NCI-H774 (cell line): ENCODE results near the gene RNF34.
A peak's percentile ranks its signal among the peaks of the same experiment; 100 is the strongest.

Experiments
- DNase-seq: peaks from one replicate; lab custom pipeline; 2025; lab: John Stamatoyannopoulos, UW

Gene RNF34

DNA sequence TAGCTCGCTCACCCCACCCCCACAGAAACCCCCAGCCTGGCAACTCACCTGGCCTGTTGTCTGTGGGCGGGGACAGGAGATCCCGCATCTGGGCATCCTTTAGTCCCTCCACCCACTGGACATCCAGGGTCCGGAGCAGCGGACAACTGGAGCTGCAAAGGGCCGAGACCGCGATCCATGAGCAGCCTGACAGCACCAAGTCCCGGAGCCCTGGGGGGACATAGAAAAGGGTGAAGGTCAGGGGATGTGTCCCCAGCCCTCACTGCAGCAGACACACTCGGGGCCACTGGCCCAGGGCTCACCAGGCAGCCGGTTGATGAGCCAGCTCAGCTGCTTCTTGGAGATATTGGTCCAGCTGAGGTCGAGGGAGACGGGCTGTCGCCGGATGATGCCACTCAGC is 40.9 kb downstream of the RNF34 start:
- DNase-seq: no peak

DNA sequence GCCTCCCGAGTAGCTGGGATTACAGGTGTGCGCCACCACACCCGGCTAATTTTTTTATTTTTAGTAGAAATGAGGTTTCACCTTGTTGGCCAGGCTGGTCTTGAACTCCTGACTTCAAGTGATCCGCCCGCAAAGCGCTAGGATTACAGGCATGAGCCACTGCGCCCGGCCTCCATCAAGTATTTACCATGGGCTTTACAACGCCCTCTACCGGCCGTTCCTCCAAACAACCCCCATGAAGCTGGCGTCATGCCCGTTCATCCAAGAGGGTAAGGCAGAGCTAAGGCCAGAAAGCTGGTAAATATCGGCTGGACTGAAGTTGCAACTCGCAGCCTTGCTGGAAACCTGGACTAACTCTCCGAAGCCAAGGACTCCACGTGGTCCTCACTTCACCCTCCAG is 41.6 kb downstream of the RNF34 start:
- DNase-seq: no peak

DNA sequence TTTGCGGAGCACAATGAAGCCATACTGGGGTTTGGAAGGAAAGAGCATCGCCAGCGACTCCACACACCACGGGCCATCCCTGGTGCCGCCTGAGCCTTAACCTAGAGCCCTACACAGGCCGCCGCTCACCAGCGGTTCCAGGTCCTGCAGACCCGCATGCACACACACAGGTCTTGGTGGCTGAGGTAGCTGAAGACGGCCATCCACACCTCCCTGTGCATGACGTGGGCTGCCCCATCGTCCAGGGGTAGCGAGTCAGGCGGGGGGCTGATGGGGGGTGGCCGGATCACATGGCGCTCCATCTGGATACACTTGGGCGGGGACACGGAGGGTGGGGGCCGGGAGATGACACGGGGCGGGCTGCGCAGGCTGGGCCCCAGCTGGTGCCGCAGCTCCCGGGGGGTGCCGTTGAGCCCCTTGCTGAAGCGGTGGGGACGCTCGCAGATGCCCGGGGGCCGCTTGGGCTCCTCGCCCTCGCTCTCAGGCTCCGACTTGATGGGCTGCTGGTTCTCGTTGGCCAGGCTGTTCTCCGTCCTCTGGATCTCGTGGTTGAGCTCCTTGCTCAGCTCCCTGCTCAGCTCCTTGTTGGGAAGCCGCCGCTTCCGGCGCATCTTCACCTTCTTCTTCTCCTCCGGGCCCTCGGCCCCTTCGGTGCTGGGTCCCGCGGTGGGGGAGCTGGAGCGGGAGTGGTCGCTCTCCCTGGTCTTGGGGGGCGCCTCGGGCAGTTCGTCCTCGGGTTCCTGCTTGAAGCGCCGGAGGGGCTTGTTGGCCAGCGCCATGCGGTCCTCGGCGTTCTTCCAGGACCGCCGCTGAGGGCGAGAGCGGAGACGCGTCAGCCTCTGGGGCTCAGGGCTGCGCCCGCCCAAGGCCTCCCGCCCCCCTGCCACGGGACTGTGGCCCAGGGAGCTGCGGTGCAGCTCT is 42.4 kb downstream of the RNF34 start:
- no peak for DNase-seq

DNA sequence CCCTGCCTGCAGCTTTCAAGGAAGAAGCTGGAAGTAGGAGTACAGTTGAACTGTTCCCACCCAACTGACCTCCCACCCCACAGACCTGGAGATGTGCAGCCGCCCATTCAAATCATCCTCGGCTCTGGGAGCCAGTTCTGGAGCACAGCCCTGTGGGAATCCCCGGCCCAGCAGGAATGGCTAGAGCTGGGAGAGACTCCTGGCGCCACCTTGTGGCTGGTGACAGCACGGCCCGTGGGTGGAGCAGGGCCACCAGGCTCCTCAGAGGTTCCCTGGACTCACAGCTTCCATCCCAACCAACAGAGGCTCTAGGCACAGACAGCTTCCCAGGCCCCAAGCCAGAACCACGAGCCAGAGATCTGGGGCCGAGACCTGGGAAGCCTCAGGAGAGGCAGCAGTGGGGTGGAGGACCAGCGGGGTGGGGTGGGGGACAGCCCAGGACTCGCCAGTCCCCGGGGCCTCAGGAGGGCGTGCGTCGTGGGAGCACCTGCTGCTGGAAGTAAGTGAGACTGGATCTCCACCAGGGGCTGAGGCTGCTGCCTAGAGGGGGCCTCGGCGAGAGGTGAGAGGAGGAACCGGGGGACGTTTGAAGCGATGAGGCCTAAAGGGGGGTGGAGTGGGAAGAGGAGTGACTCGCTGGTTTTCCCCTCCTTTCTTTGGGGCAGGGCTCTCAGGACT is 43.4 kb downstream of the RNF34 start:
- peak; percentile 73 for DNase-seq

DNA sequence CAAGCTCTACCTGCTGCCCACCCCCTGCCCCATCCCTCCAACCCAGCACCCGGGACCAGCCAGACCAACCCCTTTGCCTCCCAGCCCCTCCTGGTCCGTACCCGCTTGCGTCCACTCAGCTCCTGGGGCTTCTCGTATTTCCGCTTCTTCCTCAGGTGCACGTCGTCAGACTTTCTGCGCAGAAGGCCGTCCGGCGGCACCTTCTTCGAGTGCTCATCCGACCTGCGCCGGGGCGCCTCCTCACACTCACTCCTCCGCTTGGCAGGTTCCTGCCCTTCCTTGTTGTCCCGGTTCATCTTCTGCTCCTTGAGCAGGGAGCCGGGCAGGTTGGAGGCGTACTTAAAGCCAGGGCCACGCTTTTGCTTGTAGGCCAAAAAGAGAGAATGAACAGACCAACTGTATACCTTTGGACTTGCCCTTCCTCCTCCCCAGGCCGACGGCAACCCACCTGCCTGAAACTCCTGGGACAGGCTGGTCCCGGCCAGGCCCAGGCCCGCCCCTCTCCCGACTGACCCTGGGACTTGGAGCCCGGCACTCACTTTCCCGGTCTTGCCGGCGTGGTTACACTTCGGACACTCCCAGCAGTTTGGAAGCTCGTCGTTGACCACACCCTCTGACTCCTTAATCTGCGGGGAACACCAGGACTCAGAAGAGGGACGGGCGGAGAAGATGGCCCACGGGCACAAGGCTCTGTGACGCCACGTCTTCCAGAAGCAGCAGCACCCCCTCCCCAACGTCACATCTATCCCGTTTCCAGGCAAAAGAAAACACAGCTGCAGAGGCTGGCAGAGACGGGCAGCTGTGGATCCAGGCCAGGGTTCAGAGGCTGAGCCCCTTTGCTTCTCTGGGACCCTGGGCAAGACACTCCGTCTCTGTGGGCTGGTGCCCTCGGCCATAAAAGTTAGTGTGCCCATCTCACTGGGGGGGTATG is 44.3 kb downstream of the RNF34 start:
- DNase-seq: no peak

DNA sequence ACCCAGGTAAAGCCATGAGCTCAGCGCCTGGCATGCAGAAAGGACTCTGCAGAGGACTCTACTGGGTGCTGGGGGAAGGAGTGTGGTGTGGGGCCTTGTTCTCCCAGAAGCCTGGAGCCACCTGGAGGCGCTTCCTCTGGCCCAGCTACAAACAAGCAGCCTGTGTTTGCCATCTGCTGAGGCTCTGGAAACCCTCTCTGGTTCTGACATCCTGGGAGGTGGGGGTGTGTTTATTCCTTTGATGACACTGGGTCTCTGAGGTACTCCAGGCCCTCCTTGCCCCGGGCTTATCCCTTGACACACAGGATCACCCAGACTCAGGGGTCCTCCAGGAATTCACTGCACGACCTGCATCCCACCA is 44.9 kb downstream of the RNF34 start:
- no peak for DNase-seq

DNA sequence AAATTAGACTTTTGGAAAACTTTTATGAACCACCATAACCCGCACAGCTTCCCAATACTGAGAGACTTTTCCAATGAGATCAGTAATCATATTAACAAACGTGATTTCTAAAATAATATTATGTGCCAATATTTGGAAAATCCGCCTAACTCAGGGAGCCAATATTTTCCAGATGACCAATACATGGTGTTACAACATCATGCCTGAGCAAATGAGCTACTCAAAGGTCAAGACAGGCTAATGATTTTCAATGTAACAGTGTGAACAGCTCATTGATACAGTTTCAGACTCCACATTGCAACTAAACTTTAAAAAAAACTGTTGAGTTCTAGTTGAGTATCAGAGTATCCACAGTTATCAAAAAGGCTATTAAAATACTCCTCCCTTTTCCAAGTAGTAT is 46.8 kb downstream of the RNF34 start:
- DNase-seq: no peak

DNA sequence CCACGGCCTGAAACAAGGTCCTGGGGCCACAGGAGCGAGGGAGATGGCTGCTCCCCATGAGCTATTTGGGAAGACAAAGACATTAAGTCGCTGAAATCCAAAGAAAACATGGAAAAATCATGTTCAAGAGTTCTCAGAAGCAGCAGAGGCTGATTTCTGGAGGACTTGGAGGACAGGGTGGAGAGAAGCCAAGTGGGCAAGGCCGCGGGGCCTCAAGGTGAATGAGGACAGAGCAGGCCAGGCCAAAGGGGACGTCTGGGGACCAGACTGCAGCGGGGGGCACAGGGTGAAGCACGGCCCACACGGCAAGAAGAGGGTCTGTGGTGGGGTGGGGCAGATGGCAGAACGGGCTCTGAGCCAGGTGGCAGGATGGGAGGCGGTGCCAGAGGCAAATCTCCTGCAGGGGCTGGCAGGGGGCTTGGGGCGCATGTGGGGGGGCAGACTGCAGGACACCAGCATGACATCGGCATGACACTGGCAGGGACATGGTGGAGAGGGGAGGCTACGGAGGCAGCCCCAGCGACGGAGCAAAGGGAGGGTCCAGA is 48.9 kb downstream of the RNF34 start:
- DNase-seq: no peak

DNA sequence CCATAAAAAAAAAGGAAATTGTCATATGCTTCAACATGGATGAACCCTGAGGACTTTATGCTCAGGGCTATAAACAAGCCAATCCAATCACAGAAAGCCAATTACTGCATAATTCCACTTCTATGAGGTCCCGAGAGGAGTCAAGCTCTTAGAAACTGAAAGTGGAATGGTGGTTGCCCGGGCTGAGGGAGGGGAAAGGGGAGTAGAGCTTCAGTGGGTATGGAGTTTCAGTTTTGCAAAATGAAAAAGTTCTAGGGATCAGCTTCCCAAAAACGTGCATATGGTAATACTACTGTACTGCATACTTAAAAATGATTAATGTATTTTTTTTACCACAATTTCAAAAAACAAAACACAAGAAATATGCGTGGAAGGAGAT is 52.0 kb downstream of the RNF34 start:
- no peak for DNase-seq

DNA sequence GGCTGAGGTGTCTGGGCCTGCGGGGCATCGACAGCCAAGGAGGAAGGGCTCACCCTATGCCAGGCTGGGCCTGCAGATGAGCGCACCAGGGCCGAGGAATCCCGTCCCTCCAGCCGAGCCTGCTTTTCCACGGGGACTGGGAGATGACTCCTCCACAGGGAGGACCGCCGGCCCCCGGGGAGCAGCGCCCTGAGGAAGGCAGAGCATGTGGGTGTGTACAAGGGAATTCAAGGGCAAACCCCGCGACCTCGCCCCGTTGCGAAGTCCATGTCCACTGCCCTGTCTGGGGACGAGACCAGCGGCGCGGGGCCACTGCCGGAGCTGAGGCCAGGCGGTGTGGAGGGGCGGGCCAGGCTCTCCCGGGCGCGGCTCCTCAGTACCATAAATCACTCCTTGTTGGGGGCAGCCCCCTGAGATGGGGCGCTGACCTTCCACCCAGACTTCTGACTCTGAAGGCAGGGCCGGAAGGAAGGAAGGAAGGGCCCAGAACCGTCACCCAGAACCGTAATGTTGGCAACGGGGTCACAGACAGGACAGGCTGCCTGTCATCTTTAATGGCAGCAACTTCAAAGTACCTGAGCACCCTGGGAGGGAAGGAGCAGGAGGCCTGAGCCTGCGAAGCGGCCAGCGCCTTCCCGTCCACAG is 52.5 kb downstream of the RNF34 start:
- no peak for DNase-seq

DNA sequence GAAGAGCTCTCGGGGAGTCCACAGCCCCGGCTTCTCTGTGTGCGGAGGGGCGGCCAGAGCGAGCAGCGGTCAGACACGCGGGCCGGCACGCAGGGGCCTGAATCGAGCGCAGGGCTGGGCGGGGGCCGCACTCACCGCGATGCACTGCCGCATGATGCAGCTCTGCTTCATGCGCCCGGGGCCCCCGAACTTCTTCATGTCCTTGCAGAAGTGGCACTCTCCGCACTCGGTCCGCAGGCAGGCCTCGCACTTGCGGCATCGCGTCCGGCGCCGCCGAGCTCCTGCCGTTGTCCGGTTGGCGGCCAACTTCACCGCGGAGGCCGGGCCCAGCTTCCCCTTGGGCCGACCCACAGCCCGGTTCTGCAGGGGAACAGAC is 53.1 kb downstream of the RNF34 start:
- DNase-seq: no peak

DNA sequence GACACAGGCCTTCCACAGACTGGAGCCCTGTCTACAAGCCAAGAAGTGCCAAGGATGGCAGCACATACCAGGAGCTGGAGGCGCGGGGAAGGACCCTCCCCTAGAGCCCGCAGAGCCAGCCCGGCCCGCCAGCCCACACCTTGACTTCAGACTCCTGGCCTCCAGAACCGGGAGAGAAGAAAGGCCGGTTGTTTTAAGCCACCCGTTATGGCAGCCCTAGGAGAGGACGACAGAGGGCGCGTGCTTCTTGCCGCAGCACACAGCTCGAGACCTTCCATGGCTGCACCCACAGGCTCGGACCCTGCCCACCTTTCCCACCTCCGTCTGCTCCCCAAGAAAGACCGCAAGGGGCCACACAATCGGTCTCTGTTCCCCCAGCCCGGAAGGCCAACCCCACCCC is 53.7 kb downstream of the RNF34 start:
- DNase-seq: no peak

DNA sequence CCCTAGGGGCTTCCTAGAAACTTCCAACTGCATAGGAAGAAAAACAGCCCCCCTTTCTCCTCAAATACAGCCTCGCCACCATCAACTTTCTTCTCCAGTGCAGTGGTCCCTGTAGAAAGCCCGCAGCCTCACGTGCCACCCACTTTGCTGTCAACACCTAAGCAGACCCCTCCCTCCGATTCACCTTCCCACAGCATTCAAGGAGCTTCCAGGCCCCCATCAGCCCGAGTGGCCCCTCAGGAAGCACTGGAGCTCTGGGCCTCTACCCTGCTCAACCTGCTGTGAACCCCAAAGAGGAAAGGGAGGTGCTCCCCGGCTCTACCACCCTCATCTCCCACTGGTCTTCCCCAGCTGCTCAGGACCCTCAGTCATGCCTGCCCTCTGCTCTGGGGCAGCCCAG is 55.0 kb downstream of the RNF34 start:
- DNase-seq: no peak

DNA sequence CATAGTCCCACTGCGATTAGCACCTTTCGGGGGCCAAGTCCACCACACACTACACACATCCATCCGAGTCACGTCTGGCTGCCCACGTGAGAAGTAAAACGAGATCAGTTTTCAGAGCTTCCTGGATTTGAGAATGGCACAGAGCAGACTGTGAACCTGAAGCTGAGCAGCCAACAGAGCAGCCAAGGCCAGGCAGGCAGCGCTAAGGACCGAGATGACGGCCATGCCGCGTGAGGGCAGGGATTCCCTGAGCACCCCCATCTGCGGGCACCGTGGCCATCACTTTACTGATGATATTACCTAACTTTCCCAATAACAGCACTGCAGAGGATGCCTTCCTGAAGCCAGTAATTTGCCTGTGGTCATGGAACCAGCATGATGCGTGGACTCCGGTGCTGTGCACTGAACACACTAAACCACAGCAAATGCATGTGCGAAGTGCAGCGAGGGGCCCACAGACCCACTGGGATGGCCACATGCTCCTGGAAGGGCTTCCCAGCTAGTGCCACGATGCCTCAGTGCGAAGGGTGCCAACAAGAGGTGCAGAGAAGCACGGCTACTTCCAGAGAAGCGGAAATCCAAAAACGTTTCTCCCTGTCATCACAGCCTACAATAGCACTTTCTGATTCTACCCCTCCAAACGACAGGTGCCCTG is 56.0 kb downstream of the RNF34 start:
- no peak for DNase-seq

DNA sequence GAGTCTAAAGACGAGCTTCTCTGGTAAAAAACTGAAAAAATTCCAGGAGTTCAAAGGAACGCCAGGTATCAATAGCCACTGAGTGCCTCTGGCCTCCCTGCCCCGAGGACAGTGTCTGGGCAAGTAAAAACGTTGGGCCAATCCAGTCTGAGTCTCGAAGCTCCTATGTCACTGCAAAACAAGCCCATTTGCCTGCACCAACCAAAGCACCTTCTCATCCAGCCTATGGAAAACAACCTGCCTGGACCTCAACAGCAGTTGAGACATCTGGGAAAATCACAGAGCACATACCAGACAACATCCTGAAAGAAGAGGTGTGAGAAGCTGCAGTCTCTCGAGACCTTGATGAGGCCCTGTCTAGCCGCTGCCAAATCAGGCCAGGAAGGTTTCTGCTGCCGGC is 56.6 kb downstream of the RNF34 start:
- DNase-seq: no peak

DNA sequence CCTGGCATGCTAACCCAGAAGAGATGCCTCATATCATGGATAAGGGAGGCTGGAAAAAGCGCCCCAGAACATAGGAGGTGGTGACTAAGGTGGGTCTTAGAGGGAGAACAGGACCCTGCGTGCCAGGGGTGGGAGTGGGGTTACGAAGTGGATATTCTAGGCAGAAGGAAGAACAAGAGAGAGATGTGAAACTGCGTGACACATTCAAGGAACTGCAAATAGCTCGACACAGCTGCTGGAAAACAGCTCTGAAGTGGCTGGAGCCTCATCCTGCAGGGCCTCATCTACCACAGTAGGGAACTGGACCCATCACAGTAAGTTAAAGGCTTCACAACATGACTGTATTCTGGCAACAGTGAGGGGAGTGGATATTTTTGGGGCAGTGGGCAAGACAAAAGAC is 61.1 kb downstream of the RNF34 start:
- no peak for DNase-seq

DNA sequence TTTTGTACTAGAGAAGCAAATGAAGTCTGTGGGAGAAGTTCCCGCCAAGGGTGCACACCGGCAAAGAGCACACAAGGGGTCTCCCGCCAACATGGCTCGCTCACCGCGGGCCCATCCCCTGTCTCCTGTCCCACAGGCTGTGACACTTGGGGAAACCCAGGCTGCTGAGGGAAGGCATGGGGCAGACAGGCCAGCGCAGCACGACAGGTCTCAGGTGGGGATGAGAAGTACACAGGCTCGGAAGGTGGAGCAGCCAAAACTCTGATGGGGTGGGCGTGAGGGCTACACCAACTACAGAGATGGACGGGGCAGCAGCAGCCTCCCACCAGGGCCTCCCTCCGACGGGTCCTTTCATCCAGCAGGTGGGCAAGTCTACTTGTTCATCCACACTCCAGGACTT is 64.4 kb downstream of the RNF34 start:
- no peak for DNase-seq

DNA sequence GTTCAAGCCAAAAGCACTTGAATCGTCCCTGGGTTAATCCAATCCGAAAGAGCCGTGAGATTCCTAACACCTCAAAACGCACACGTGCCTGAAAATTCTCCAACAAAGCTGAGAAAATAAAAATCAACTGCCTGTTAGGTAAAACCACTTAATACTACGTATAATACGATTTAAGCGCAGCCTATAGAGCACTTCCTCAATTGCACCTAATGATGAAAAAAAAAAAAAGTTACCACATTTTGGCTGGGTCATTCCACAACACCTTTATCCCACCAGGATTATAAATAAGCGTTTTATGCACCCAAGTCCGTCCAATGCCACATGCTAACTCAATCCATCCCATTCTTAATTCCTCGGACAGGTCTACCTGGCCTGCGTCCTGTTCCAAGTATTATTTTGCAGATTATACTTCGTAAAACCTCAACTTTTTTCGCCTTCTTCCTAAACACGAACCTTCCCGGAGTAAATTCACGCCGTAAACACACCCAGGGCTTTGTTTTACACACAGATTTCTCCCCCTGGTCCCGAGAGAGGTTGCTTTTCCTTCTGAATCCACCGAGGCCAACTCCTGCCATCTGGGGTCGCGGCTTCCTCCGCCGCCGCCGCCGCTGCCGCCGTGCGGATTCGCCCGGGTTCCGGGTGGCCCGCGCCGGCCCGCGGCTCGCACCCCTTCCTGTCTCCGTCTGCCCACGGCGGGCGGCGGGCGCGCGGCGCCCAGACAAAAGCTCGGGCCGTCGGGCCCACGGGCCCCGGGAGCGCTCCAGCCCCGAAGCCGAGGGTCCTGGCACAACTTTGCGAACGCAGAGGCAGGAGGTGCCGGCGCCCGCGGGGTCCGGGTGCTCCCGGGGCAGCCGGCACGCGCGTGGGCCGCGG is 66.2 kb downstream of the RNF34 start:
- no peak for DNase-seq

DNA sequence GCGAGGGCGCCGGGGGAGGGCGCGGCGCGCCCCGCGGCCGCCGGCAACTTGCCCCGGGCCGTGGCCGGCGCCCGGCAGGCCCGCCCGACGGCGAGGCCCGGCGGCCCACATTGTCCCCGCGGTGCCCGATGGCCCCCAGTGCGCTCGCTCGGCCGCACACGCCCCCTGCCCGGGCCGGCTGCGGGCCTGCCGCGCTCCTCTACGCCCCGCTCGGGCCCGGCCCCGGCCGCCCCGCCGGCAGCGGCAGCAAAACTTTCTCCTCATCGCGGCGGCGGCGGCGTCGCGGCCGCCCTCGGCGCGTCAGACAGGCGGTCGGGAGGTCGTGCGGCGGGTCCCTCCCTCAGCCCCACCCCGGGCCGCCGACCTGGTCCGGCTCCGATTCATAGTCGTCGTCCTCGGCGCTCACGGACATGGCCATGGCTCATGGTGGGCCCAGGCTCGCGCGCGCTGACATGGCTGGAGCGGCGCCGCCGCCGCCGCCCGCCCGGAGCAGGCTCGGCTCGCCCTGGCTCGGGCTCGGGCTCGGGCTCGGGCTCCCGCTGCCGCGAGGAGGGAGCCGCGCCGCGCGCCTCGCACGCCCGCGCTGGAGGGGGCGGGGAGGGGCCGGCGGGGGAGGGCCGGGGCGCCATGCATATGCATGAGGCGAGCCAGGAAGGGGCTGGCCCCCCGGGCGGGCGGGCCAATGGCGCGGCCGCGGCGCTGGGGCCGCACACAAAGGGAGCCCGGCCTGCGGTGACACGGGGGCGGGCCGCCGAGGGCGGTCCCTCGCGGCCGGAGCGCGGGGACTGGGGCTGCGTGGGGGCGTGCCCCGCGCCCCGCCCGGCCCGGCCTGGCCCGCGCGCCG is 67.1 kb downstream of the RNF34 start:
- peak; percentile 95 for DNase-seq
